ENCODE data around the gene SLC6A13.

Gene SLC6A13

DNA sequence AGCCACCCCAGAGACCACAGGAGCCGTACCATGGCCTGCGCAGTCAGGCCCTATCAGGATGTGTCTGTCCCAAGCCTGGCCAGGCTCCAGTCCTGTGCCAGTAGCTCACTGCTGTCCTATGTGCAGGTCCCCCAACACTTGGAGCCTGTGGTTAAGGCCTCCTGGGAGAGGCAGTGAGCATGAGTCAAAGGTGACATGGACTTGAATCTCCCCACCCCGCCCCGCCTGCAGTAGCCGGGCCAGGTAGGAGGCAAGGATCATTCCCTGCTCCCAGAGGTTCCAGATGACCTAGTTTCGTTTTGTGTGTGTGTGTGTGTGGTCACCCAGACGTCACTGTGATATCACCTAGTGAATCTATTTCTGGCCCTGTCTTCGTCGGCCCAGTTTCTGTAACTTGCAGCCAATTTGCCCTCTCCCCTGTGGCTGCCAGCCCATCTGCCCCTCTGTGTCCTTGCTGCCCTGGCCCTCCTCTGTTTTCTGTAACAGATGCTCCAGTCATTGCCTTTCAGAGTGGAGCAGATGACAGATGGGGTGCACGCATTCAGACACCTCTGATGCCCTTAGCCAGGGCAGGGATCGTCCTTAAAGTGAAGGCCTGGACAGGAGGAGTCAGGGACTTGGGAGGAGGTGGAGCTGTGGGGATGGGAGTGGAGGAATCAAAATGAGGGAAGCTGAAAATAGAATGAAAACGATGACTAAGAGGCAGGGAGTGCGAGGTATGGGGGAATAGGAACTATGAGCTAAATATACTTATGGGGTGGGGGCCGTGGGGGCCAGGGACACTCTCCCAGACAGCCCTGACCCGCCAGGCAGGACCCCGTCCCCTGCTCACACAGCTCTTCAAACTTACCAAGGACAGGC, 86.1 kb downstream of the SLC6A13 start:
- peak; percentile 85 for DNase-seq

DNA sequence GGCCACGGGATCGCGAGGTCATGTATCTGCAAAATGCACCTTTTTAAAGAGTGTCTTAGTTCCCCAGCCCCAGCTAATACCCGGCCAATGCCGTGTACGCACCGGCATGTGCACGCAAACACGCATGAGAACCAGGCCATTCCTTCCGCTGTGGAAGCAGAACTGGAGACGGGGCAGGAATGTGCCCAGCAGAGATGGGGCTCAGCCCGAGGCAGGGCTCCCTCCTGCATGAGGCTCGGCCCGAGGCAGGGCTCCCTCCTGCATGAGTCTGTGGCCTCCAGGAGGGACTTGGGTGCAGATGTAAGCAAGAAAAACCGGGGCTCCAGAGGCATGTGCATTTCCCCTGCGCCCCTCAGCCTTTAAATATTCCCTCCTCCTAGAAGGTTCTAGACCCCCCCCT, 86.9 kb downstream of the SLC6A13 start:
- no peak for DNase-seq

DNA sequence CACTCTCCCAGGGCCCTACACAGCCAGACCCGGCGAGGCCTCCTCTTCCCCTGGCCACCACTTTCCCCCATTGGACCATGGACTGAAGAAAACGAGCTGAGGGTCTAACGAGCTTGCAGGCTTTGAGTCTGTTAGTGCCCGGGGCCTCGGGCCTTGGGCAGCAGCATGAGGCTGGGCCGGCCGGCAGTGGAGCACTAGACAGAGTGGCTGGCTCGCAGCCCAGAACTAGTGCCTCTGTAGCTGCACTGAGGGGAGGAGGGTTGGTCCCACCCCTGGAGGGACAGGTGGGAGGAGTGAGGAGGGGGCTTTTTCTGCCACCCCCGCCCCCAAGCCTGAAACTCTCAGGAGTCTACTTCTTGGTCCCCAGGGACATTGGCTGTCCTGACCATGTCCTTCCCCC, 87.4 kb downstream of the SLC6A13 start:
- no peak for DNase-seq

DNA sequence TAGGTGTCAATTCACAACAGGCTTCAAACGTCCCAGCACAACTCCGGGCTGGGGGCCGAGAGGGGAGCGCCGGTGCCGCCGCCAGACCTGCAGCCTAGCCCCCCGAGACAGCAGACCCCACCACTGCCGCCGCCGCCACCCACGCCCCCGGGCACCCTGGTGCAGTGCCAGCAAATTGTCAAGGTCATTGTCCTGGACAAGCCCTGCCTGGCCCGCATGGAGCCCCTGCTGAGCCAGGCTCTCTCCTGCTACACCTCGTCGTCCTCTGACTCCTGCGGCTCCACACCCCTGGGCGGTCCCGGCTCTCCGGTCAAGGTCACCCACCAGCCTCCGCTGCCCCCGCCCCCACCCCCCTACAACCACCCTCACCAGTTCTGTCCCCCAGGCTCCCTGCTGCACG, 88.0 kb downstream of the SLC6A13 start:
- no peak for DNase-seq

DNA sequence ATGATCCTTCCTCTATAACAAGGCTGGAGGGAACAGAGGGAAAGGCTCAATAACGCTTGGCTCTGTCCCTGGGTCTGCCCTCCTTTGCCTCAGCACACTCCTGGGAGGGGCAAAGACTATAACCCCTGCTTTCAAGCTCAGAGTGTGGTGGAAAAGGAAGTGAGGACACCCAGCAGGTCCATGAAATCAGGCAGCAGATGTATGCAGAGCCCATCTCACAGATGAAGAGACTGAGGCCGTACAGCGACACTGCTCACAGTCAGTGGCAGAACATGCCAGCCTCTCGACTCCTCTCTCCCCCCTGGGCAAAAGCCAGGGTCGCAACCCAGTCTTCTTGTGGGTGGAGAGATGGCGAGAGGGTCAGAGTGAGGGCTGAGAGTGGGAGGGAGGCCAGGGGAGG, 88.5 kb downstream of the SLC6A13 start:
- no peak for DNase-seq

DNA sequence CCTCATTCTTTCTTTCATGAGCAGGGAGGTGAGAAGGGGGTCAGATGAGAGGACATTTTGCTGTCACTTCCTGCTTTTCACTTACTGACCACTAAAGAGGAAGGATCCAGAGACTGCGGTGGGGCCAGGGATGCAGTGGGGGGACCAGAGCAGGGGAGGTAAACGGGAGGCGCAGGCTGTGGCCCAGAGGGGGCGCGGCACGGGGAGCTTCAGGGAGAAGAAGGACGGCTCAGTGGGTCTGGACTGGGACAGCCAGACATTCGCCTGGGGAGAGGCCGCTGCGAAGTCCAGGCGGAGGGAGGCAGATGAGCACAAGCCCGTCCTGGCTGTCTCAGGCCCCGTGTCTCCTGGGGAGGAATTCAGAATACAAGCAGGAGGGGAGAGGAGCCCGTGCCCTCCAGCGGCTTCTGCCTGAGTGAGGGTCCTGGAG, 89.9 kb downstream of the SLC6A13 start:
- no peak for DNase-seq

DNA sequence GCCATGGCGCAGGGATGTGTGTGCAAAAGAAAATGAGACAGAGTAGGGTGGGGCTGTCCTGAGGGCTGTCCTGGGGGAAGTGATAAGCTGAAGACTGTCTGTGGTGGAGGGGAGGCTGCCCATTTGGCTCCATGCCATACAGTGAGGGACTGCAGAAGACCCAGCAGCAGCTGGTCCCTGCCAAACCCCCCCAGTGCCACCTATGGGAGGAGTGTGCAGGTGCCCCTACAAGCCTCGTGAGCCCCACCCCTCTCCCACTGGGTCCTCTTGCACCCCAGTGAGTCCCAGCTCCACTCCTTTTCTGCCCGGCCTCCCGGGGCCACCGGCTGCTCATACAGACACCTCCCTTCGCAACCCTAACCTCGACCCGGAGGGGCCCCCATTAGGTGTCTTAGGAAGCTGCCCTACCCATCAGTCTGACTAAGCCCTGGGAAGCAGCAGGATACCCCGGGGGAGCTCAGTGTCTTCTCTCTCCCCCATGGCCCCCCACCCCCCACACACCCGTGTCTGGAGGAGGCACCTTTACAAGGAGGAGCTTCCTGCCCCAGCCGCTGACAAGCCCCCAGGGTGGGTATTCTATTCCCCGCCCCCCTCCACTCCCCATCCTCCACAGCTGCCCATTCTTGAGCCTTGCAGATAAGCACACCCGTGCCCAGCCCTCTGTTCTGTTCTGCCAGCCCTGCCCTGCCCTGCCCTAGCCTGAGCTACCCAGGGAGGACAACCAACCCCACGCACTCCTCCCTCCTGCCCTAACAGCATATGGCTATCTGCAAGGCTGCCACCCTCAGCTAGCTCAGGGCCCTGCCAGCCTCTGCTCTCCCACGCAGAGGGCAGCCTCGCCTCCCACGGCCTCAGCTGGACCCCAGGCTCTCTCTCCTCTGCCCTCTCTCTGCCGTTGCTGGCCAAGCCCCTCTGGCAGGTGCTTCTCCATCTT, 90.6 kb downstream of the SLC6A13 start:
- DNase-seq, result no peak

DNA sequence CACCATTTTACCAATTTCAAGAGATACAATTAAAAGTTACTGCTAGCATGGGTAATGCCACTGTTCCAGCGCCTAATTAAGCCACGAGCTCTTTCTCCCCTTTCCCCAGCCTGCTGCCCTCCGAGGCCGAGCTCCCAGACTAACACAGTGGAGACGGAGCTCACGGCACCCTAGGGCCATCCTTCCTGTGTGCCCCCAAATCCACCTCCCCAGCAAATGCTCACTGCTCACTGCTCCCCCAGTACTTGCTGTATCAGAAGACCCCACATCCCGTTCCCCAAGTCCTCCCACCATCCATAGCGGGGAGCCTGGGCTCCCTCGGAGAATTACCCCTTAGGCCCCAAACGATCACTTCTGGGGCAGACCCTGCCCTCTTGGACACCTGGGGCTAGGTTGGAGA, 91.4 kb downstream of the SLC6A13 start:
- no peak for DNase-seq
